Cerebellar nuclear complex (tissue), 1 donor: ENCODE results near the gene MMP12.
"Not testable (repeated sequence)": the region's sequence is repeated elsewhere in the genome, so short reads cannot be mapped to it uniquely, and the experiment has no call there.

ENCODE experiments used
- DNase-seq, 2 experiments: peaks; one replicate each; lab custom pipeline; 2025; lab: John Stamatoyannopoulos, UW

The MMP12 gene

DNA sequence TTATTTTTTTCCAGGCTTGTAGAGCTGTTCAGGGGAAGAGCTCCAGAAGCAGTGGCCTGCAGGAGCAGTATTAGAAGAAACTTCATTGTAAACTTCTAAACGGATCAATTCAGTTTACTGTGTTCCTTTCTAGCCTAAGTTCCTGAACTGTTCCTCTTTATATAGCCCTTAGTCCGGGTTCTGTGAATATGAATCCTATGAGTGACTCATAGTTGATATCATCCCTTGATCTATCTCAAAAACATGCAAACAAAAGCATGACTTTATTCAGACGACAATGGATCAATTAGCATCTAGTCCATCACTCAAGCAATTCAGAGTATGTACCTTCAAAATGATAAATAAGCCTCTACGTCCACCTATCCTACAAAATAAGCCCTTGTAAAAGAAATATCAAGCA, at the start of gene MMP12:
TSS of gene MMP12 (minus strand) at position 131 of the 400 bp plus-strand sequence. CDS start at position 86, 45 bp downstream.
- DNase-seq = no peak

DNA sequence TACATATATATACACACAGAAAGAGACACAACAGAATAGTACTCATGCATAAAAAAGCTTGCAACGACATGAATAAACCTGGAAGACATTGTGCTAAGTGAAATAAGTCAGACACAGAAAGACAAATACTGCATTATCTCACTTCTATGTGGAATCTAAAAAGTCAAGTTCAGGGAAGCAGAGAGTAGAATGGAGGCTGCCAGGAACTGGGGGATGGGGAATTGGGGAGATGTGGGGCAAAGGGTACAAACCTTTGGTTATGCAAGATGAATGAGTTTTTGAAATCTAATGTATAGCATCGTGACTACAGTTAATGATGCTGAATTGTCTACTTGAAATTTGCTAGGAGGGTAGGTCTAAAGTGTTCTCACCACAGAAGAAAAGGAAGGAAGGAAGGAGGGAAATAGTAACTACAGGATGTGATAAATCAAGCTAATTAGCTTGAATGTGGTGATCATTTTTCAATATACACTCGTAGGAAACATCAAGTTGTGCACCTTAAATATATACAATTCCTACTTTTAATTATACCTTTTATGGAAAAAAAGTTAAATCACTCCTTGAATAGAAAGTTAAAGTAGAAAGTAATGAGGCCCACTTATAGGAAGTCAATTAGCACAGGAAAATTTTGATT, 46.9 kb upstream of the MMP12 start:
- no peak for DNase-seq

DNA sequence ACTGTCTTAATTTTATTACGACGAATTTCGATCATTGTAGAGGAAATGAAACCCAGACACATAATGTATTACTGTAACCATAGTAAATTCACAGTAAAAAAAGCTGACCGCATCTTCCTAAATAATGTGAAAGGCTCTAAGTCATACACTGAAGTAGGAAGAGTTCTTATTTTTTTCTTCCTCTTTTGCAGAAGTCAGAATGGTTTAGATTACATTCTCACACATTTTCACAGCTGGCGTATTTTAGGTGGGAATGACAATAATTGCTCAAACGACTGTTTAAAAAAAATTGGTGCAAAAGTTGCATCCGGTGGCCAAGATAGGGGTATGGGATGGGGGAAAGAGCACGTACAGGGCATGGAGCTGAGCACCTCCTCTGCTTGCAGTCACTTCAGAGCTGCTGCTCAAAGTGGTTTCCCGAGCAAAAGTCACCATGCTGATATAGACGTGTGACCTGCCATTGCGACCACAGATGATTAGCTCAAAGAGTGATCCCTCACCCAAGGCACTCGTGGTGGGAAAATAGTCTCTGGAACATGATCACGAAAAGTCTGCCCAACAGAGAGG, 45.4 kb upstream of the MMP12 start:
- DNase-seq = no peak

DNA sequence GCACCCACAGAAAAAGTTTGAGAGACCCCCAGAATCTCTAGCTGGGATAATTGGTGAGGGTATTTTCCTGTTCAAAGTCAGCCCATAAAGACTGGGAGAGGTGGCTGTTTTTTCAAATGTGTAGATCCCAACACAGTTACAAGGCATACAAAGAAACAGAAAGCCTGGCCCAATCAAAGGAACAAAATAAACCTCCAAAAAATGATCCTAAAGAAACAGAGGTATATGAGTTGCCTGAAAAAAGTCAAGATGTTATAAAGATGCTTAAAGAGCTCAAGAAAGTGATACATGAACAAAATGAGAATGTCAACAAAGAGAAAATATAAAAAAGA, 40.2 kb upstream of the MMP12 start:
- DNase-seq = no peak

DNA sequence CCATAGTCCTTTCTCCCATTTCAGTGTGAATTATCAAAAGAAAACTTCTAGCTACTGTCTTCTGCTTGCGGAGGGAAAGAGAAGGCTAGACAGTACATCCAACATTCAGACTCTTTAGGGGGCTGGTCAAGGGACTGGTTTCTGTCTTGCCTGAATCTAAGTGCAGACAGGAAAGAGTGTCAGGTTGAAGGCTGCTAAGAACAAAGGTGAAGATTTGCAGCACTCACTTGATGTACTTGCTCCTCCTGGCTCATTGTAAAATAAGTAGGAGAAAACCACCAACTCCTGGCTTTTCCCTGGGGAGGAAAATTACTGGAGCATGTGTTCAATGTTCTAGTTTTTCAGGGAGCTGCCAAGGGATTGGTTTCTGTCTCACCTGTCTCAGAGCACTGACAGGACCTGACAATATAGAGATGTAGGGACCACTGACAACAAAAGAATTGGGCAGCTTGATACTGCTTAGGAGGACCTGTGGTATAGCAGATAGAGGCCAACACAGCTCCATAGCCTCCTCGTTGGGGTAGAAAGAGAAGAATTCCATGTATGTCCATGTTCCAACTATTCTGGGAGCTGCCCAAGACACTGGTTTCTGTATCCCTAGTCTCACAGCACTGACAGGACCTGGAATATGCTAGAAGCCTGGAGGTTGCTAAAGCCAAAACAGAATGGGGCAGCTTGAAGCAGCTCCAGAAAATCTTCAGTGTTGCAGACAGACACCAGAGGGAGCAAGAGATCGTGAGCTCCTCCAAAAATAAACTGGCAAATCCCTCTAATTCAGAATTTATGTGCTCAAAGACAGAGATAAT, 39.7 kb upstream of the MMP12 start:
- no peak for DNase-seq

DNA sequence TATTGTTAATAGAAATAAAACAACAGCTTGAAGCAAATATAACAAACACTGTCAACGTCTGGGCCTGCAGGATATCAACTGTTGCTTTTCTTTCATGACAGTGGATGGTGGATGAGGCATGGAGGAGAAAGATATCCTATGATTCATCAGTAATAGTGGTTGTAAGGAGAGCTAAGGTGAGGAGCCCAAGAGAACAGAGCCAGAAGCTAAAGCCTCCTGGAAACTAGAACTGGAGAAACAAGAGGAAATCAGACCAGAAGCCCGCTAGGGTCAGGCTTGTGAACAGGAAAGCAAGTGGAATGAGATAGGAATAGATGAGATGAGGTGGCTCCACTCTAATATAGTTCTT, 37.7 kb upstream of the MMP12 start:
- no peak for DNase-seq

DNA sequence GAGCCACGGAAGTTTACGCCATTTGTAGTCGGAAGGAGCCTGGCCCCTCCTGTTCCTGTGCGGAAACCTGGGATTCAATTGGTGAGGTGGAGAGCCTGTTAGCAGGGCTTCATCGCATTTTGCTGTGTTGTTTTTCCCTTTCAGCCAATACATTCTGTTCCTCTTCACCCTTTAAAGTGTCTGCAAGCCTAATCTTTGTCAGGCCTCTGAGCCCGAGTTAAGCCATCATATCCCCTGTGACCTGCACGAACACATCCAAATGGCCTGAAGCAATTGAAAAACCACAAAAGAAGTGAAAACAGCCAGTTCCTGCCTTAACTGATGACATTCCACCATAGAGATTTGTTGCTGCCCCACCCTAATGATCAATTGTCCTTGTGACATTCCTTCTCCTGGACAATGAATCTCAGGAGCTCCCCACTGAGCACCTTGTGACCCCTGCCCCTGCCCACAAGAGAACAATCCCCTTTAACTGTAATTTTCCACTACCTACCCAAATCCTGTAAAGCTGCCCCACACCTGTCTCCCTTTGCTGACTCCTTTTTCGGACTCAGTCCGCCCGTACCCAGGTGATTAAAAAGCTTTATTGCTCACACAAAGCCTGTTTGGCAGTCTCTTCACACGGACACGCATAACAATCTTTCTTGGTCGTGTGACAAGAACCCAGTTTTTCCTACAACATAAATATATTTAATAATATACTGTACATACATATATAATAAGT, 37.1 kb upstream of the MMP12 start:
- no peak for DNase-seq

DNA sequence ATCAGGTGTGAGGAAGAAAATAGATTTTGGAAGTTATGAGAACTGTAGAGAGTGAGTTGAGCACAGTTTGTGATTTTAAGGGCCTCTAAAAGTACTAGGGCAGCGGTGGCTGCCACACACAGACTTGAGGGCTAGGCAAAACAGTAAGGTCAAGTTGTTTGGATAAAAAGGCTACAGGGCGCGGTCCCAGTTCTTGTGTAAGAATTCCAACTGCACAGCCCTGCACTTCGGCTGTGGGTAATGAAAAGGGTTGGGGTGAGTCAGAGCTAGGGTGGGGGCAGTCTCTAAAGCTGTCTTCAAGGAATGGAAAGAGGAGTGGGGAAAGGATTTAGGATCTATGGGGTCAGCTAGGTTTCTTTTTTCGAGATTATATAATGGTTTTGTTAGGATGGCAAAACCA, 31.1 kb upstream of the MMP12 start:
- DNase-seq = not testable (repeated sequence)

DNA sequence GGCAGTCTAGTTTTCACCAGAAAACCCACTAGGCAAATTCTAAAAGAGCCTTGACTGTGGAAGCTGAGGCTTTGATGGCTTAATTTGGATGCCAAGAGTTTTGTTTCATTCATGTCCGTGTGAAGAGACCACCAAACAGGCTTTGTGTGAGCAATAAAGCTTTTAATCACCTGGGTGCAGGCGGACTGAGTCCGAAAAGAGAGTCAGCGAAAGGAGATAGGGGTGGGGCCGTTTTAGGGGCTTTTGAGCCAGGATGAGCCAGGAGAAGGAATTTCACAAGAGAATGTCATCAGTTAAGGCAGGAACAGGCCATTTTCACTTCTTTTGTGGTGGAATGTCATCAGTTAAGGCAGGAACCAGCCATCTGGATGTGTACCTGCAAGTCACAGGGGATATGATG, 29.1 kb upstream of the MMP12 start:
- DNase-seq = not testable (repeated sequence)

DNA sequence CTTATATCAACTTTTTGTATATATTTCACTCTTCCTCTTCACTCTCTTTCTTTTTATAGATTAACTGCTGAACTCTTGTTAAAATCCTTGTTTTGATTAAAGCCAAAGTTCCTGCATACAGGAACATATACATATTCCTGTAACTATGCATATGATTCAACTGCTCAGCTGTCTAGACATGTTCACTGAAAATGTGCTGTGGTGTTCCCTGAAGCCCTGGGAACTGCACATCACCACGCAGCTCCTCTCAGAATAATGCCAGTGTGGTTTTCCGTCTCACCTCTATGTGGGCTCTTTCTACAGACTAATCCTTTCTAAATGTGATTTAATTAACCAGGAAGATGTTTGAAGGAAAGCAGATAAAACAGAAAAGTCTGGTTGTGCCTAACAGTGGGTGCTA, 25.6 kb upstream of the MMP12 start:
- no peak for DNase-seq

DNA sequence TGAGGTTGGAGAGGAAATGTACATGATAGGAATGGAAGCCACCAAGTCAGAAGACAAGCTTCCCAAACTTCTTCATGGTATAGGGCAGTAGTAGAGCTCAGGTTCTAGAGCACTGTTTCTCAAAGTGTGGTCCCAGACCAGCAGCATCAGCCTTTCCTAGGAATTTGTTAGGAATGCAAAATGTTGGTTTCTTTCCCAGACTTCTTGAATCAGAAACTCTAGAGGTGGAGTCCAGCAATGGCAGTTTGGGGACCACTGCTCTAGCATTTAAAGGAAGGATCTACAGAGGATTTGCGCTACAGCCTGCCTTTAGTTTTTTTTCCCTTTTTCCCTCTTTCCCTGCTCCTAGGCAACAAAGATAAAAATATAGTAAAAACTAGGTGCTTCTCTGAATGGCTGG, 17.0 kb upstream of the MMP12 start:
- DNase-seq = no peak

DNA sequence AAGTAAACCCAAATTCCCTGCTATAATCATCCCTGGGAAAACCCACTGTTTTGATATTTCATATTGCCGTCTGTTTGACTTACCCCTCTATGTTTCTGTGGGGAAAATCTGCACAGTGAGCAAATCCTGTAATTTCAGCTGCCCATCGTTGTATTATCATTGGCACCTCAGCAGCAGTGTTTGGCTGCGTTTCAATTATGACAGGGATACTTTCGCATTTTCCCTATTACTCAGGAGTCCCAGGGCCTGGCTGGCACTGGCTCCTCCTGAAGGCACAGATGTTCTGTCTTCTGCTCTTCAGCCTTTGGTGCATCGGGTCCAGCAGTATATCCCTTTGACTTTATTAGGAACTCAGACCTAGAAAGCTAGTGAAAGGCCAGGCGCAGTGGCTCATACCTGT, 12.2 kb upstream of the MMP12 start:
- no peak for DNase-seq

DNA sequence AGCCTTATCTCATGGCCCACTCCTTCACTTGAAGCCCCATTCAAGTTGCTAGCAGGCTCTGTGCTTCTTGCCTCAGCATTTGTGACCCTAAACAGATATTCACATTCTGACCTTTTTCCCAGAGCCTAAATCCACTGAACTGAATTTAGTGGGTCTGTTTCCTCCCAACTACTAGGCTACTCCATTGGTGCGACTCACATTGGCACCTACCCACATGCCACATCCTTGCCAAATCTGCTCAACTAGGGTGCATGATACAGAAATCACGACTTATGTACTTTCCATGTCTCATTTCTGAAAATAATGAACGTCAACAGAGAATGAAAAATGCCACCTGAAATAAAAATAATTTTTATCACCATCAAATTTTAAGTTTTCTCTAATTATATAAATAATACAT, 8.4 kb upstream of the MMP12 start:
- DNase-seq = no peak

DNA sequence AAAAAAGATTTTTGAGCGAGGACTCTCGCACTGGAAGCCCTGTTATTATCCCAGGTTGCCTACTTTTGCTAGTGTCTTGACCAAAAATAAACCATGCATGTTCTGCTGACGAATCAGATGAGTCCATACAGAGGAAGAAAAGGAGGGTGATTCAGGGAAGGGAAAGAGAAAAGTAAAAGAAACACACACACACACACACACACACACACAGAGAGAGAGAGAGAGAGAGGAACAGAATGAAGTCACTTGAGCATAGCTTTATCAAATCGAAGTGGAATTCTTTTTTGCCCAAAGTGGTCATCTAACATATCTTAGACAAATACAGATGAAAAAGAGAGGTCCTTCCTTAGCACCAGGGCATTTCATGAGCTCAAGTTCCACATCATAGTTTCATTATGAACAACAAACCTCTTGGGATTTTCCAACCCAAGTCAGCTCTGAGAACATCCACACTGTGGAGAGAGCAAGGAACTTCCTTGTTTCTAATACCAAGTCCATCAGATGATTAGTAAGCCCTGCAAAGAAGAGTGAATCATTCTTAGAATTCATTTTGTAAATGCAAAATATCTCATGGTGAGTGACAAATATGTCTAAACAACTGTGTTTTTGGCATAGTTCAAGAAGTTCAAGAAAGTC, 7.7 kb upstream of the MMP12 start:
- no peak for DNase-seq

DNA sequence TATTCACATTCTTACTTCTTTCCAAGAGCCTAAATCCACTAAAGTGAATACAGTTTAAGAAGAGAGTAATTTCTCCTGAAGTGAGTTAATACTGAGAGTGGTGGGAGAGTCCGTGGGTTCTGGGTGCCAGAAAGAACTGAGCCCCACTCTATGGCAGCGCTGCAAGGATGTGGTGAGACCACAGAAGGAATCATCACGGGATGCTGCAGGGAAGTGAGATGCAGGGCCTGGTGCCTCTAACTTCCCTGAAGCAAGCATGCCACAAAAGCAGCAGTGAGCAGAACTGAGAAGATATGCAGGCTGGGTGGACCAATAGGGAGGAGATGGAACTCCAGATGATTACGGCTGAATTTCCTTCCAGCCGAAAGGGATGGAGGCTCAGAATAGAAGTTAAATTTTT, 5.0 kb upstream of the MMP12 start:
- no peak for DNase-seq

DNA sequence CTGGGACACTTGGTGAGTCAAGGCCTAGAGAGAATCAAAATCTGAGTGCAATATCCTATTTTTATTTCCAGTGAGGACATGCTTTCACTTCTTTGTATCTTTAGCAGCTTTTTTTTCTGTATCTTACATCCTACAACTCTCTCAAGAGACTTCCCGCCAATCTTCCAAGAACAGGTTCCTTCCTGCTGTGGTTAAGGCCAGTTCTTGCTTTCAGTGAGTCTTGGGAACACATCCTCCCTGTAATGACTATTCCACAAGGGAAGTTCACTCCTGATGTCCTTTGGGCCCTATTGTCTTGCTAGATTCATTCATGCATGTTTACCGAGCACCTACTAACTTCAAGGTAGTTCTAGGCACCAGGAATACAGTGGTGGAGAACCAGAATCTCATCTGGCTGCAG, 3.8 kb upstream of the MMP12 start:
- DNase-seq = no peak

DNA sequence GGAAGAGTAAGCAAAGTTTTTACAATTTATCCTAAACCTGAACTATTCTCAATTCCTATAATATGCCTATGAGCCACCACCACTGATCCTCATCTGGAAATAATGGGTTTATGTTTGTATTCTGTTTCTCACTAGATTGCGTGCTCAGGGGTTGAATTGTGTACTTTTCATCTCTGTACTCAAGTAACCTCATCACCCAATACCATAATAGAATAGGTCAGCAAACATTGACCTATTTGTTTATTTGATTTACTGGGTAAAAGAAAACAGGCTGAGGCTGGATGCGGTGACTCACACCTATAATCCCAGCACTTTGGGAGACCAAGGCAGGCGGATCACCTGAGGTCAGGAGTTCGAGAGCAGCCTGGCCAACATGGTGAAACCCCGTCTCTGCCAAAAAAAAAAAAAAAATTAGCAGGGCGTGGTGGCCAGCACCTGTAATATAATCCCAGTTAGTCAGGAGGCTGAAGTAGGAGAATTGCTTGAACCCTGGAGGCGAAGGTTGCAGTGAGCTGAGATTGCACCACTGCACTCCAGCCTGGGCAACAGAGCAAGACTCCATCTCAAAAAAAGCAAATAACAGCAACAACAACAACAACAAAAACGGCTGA, 5.3 kb downstream of the MMP12 start:
- not testable (repeated sequence) for DNase-seq

DNA sequence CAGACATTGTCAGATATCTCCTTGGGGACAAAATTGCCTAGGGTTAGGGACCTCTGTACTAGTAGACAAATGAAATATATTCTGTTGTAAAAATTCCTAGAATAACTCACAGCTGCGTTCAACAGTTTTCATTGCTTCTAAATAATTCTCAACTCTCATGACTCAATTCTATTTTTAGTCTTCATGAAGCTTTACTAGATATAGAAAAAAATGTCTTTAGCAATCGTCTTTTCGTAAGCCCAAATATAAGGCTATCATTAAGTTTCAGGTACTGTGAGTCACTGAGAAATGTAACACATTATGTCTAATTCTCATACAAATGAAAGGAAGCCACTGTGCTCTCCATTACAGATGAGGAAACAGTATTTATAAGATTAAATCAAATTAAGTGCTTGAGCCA, 6.4 kb downstream of the MMP12 start:
- DNase-seq = no peak

DNA sequence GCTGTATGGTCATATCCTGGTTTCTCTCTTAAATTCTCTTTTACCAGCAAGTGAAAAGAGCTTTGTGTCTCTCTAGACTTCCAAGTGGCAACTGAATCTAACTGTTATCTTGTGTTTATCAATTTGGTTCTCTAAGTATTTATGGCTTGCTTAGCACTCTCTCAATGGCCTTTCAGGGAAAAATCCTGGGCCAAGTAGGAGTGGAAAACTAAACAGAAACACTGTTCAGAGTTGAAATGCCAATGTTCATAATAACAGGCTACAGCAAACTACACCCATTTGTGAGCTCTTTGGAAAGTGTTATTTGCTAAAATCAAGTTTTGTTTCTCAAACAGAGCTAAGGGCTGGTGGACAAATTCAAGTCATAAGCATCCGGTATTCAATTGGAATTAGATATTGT, 10.1 kb downstream of the MMP12 start:
- DNase-seq = no peak

DNA sequence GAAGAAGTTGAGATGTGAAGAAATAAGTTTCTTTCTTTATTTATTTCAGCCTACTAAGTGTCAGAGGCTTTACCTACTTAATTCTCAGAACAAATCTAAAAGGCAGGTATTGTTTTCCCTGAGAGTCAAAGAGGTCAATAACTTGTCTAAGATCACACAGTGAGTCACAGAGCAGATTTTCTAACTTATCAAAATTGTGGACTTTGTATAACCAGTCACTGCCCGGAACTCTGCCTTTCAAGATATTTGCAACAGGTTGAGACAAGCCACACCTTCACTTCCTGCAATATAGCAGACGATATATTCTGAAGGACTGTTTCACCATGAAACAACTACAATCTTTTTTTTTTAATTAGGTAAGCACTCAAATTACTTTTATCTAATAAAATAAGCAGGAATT, 20.8 kb downstream of the MMP12 start:
- no peak for DNase-seq

DNA sequence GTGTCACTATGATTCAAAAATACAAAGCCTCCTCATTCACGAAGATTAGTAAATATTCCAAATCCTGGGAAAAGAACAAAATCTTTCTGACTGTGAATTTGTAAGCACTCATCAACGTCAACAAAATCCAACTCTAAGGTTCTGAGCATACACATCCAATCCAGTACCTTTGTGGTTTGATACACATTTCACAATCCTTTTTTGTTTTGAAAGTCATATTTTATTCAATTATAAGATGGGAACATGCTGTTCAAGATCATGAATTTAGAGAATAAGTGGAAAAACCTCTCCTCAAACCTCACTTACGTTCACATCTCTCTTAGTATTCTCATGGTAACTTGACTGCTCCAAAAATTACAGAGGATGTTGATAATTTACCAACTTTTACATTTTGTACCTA, 21.7 kb downstream of the MMP12 start:
- DNase-seq = no peak
